DMS114 treated with DMSO at 0.1 percent for 48 hours (cell line): ENCODE results near the gene PRR13.
"Not testable (repeated sequence)": the region's sequence is repeated elsewhere in the genome, so short reads cannot be mapped to it uniquely, and the experiment has no call there.

Experiments used
- DNase-seq: peaks from one replicate; lab custom pipeline; 2025; ENCODE audit not compliant: unreplicated experiment; lab: John Stamatoyannopoulos, UW

The PRR13 gene

DNA sequence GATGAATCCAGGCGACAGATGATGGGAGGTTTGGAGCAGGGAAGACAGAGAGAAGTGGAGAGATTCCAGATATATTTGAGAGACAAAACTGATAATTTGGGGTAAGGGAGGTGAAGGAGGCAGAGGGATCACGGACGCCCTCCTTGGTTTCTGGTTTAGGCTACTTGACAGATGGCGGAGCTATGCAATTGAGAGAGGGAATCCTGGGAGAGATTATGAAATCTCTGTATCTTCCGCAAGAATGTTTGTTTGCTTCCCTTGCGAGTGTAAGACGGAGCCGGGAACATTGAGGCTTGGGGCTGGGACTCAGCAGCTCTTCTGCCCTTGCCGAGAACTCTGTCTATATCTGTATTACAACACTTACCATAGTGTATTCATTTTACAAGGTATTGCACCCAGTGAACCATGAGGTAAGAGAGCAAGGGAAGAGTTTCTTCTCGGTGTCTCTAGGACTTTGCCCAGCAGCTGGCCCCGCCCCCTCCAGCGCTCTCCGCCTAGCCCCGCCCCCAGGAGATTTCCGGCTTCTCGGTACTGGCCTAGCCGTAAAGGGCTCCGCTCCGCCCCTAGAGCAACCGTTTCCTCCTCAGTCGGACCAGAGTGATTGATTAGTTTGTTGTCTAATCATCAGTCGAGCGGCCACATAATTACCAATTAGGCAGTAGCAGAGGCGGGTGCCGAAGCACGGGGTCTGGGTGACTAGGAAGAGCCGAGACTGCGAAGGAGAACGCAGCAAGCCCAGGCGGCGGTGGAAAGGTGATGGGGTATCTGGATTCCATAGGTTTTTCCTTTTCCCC, at the start of gene PRR13:
Gene PRR13 (plus strand): TSS at position 695 of the 794 bp plus-strand sequence. CDS start 981 bp downstream, outside the sequence.
- DNase-seq: peak; percentile 99

DNA sequence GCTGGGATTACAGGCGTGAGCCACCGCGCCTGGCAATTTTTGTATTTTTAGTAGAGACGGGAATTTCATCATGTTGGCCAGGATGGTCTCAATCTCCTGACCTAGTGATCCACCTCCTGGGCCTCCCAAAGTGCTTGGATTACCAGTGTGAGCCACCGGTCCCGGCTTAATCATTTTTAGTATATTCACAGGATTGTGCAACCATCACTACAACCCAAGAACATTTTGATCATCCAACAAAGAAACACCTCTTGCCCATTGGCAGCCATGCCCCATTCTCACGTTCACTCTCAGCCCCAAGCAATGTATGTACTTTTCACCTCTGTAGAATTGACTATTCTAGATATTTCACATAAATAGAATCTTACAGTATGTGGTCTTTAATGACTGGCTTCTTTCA, 41.6 kb upstream of the PRR13 start:
- no peak for DNase-seq

DNA sequence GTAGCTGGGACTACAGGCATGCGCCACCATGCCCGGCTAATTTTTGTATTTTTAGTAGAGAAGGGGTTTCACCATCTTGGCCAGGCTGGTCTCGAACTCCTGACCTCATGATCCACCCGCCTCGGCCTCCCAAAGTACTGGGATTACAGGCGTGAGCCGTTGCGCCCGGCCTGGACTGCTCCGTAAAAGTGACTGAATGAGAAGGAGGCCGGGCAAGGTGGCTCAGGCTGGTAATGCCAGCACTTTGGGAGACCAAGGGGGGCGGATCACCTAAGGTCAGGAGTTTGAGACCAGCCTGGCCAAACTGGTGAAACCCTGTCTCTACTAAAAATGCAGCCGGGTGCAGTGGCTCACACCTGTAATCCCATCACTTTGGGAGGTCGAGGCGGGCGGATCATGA, 39.2 kb upstream of the PRR13 start:
- not testable (repeated sequence) for DNase-seq

DNA sequence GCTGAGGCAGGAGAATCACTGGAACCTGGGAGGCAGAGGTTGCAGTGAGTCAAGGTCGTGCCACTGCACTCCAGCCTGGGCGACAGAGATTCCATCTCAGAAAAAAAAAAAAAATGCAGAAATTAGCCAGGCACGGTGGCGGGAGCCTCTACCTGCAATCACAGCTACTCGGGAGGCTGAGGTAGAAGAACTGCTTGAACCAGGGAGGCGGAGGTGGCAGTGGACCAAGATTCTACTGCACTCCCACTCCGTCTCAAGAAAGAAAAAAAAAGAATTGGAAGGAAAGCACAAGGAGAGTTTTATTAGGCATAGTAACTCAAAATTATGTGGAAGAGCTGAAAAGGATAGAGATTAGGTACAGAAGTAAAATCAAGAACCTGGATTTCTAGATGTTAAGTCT, 38.7 kb upstream of the PRR13 start:
- DNase-seq: no peak

- DNase-seq: no peak
Measured at GRCh38 chr12:53410951-53411350, 30.6 kb upstream of the PRR13 start.

DNA sequence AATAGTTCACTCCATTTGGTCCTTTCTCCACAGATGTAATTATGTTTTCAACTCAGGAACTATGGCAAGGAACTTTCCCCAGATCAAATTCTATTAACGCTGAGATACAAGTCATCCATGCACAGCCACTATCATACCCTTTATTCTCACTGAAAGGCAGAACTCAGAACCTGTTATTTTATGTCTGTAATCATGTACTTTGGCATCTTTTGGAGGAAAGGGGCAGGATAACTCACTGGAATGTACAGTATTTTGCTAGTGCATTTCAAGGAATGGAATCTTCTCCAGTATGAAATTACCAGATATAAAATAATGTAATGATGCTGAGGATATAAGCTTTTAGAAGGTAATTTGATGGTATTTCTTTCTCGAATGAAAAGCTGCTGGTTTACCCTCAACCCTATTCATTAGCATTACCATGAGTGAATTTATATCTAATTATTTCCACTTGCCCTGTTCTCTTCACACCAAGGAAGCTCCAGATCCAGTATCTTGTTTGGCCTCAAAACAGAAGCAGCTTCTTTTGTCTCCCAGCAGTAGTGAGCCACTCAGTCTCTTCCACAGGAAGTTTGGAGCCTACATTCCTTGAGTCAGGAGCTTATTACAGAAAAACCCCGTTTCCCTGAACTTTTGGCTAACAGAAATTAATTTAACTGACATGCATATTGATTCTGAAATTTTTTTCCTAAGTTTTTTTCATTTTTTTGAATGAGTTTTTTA, 27.9 kb upstream of the PRR13 start:
- DNase-seq: no peak

- no peak for DNase-seq
Measured at GRCh38 chr12:53414756-53415417, 26.6 kb upstream of the PRR13 start.

- not testable (repeated sequence) for DNase-seq
Measured at GRCh38 chr12:53415752-53416389, 25.7 kb upstream of the PRR13 start.

- DNase-seq: not testable (repeated sequence)
Measured at GRCh38 chr12:53417291-53417816, 24.2 kb upstream of the PRR13 start.

DNA sequence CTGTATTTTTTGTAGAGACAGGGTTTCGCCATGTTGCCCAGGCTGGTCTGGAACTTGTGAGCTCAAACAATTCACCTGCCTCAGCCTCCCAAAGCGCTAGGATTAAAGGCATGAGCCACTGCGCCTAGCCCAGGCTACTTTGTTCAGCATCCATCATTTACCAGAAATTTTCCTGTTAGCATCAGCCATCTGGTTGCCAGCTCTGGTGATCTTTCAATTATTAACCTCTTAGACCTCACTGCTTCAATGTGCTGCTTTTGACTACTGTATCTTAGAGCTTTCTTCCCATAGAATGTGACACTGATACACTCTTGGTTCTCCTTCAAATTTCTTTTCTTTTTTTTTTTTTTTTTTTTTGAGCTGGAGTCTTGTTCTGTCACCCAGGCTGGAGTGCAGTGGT, 23.3 kb upstream of the PRR13 start:
- no peak for DNase-seq

DNA sequence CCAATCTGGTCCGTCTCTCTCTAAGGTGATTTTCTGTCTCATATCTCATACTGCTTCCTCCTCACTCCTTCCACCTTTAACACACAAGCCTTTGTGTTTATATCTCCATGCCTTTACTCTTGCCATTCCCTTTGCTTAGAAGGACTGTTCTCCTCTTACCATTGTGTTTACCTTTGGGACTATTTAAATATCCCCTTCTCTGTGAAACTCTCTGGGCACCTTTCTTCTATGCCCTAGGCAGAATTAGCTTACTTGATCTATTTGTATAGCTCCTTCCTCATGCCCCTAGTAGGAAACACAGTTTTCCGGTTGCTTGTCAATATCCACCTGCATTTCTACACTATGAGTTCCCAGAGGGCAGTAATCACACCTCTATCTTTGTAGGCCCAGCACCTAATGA, 21.8 kb upstream of the PRR13 start:
- no peak for DNase-seq

DNA sequence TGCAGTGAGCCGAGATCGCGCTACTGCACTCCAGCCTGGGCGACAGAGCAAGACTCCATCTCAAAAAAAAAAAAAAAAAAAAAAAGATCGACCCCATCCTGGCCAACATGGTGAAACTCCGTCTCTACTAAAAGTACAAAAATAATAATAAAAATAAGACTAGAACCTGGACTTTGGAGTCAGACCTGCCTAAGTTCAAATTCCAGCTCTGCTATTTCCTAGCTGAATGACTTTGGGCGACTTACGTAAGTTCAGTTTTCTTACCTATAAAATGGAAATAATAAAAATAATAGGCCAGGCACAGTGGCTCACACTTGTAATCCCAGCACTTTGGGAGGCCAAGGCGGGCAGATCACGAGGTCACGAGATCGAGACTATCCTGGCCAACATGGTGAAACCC, 19.3 kb upstream of the PRR13 start:
- not testable (repeated sequence) for DNase-seq

- DNase-seq: no peak
Measured at GRCh38 chr12:53423597-53423996, 17.9 kb upstream of the PRR13 start, which contains the start of gene AMHR2. Gene AMHR2 (plus strand): TSS chr12:53423855. CDS start chr12:53423935, 80 bp downstream.

DNA sequence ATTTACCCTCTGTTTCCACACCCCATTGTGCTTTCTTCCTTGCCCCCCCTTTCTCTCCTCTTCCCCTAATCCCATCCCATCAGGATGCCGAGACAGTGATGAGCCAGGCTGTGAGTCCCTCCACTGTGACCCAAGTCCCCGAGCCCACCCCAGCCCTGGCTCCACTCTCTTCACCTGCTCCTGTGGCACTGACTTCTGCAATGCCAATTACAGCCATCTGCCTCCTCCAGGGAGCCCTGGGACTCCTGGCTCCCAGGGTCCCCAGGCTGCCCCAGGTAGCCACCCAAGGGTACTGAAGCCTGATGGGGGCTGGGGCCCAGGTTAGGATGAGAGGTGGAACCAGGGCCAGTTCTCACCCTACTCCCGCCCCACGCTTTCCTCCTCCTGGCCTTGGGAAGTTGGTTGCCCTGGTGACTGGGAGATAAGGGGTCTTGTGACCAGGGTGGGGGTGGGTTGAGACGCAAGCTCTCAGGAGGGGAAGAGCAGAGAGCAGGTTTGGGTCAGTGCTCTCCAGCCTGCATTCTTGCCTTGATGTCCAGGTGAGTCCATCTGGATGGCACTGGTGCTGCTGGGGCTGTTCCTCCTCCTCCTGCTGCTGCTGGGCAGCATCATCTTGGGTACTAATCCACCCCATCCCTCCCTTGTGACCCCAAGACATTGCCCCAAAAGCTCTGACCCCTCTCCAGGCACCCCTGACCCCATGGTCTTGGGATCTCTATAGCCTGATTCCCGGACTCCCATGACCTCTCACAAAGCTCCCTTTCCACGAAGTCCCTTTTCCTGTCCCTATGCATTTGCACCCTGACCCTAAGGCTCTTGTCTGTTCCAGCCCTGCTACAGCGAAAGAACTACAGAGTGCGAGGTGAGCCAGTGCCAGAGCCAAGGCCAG, 16.7 kb upstream of the PRR13 start:
- DNase-seq: no peak

- no peak for DNase-seq
Measured at GRCh38 chr12:53425515-53426150, 15.9 kb upstream of the PRR13 start.

- DNase-seq: no peak
Measured at GRCh38 chr12:53427905-53428594, 13.5 kb upstream of the PRR13 start.

GRCh38 chr12:53428741-53429140, 12.8 kb upstream of the PRR13 start:
- no peak for DNase-seq

DNA sequence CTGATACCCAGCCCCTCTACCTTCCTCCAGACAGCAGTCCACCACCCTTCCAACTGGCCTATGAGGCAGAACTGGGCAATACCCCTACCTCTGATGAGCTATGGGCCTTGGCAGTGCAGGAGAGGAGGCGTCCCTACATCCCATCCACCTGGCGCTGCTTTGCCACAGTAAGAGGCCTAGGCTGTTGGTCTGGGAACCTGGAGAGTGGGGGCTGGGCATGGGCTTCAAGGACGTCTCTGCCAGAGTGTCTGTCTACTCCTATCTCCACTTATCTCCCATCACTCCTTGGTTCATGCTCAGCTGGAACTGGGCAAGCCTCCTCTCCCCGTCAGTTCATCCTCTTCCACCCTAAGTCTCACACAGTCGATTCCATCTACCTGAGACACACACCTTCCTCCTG, 11.4 kb upstream of the PRR13 start:
- no peak for DNase-seq

GRCh38 chr12:53431187-53431586, 10.3 kb upstream of the PRR13 start:
- no peak for DNase-seq
